Measurements from ENCODE around the gene HK2.

DNA sequence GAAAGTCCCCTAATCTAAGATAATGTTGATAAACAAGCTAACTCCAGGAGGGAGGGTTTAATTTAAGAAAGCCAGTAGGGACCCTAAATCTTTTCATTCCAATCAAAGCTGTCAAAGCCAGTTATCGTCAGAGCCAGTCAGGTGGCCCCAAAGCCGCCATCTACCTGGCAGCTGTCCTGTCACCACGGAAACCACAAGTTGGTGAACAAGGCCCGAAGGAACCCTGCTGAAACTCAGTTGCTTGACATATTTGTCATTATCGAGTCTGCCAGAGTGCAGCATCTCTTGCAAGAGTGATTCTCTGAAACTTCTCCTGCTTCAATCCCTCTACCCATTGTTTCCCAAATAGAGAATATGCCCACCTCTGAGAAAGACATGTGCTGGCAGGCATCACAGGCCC lies 93.7 kb downstream of the HK2 start:
- TF ChIP-seq, protein P1, sequence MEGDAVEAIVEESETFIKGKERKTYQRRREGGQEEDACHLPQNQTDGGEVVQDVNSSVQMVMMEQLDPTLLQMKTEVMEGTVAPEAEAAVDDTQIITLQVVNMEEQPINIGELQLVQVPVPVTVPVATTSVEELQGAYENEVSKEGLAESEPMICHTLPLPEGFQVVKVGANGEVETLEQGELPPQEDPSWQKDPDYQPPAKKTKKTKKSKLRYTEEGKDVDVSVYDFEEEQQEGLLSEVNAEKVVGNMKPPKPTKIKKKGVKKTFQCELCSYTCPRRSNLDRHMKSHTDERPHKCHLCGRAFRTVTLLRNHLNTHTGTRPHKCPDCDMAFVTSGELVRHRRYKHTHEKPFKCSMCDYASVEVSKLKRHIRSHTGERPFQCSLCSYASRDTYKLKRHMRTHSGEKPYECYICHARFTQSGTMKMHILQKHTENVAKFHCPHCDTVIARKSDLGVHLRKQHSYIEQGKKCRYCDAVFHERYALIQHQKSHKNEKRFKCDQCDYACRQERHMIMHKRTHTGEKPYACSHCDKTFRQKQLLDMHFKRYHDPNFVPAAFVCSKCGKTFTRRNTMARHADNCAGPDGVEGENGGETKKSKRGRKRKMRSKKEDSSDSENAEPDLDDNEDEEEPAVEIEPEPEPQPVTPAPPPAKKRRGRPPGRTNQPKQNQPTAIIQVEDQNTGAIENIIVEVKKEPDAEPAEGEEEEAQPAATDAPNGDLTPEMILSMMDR (IDR thresholded peaks at IDR 0.05; ENCODE audit: borderline replicate concordance, extremely low read depth, low read length, poor library complexity, severe bottlenecking) = no peak
- no peak for TF ChIP-seq EZH2 (IDR thresholded peaks at IDR 0.05; ENCODE audit: borderline replicate concordance, low read depth, low read length, severe bottlenecking)

Data from DND-41 (cell line).